K562 (cell line): Measurements from ENCODE around the gene PGK2. TPM values are rescaled to one million over a fixed set of nuclear protein-coding genes. Genes with fewer than 3 reads are reported as not detected.

Experiments used
- ATF7 ChIP-seq: fragments of 450-650 bp; IDR thresholded peaks from 2 replicates; pipeline ENCODE4 v1.7.1; 2014; ENCODE audit warnings: mild to moderate bottlenecking, moderate library complexity
- EHMT2 ChIP-seq: fragments of 450-650 bp; IDR thresholded peaks from 2 replicates; pipeline ENCODE4 v1.6.1; 2018; ENCODE audit warnings: antibody characterized with exemption
- MYC ChIP-seq, 2 experiments: fragments of 250-450 bp in 1 of 2; sonication (Bioruptor Pico) in 1 of 2; IDR thresholded peaks; 2 replicates each; pipeline versions ENCODE4 v1.5.1 to v1.6.1; 2012 to 2021; ENCODE audit warnings: low read depth in 2 of 2, borderline replicate concordance in 1 of 2, improper control_type of control experiment in 1 of 2, low read length in 1 of 2, mild to moderate bottlenecking in 1 of 2, moderate library complexity in 1 of 2
- NFRKB ChIP-seq: fragments of 450-650 bp; IDR thresholded peaks from 2 replicates; pipeline ENCODE4 v1.6.1; 2016; ENCODE audit warnings: low read depth
- NRF1 ChIP-seq, 2 experiments: fragments of 450-650 bp; IDR thresholded peaks in 1 of 2; conservative IDR thresholded peaks in 1 of 2; 2 replicates each; pipeline ENCODE4 v1.6.1; 2014; ENCODE audit warnings: mild to moderate bottlenecking in 2 of 2
- PURB ChIP-seq: sonication (generic); formaldehyde crosslinking; IDR thresholded peaks from 2 replicates; pipeline ENCODE4 v1.9.0; 2021; ENCODE audit warnings: low read depth, mild to moderate bottlenecking, missing genetic modification reagents
- RNF2 ChIP-seq: sonication (generic); IDR thresholded peaks from 2 replicates; pipeline ENCODE4 v1.6.1; 2016
- polyA plus RNA-seq, 8 experiments: library from polyadenylated mRNA; depleted of rRNA in 4 of 8; stranded (reverse) in 5 of 8; unstranded in 3 of 8; fragments of >200 nt; fragmentation: Nextera tagmentation in 2 of 8; fragmentation: Illumina TruSeq in 1 of 8; extraction: Ambion mirVana in 2 of 8; extraction: Trizol in 1 of 8; gene quantifications; 2 replicates each; pipeline versions ENCODE4 v1.2.1 to v1.2.3, GENCODE V29; 2011 to 2014; ENCODE audit warnings: inconsistent platforms in 1 of 8, missing spikeins in 1 of 8
- total RNA-seq, 7 experiments: library from RNA; depleted of rRNA in 6 of 7; stranded (reverse); fragments of >200 nt in 6 of 7; fragmentation: Illumina TruSeq in 2 of 7; extraction: Trizol in 2 of 7; gene quantifications; 2 replicates each; pipeline versions ENCODE4 v1.2.1 to v1.2.3, GENCODE V29; 2011 to 2021; ENCODE audit warnings: low replicate concordance in 1 of 7
- TF ChIP-seq, protein P1 (sequence below), 2 experiments: fragments of 450-650 bp; formaldehyde crosslinking in 1 of 2; IDR thresholded peaks; 2 replicates each; pipeline versions ENCODE4 v1.4.0 to v1.6.1; 2014 to 2020; ENCODE audit warnings: mild to moderate bottlenecking in 2 of 2, borderline replicate concordance in 1 of 2, low read depth in 1 of 2
- TF ChIP-seq, protein P2 (sequence below), 2 experiments: fragments of 450-650 bp in 1 of 2; sonication (generic) in 1 of 2; formaldehyde crosslinking in 1 of 2; IDR thresholded peaks; 2 replicates each; pipeline versions ENCODE4 v1.7.1 to v1.9.0; 2016 to 2022; ENCODE audit warnings: inconsistent platforms in 1 of 2, mild to moderate bottlenecking in 1 of 2, missing genetic modification reagents in 1 of 2

The PGK2 gene
- total and polyA plus RNA-seq, 9 of the 15 experiments (the other 6 are each of a cell fraction or from before 2014, with no cell fraction given), result not detected

DNA sequence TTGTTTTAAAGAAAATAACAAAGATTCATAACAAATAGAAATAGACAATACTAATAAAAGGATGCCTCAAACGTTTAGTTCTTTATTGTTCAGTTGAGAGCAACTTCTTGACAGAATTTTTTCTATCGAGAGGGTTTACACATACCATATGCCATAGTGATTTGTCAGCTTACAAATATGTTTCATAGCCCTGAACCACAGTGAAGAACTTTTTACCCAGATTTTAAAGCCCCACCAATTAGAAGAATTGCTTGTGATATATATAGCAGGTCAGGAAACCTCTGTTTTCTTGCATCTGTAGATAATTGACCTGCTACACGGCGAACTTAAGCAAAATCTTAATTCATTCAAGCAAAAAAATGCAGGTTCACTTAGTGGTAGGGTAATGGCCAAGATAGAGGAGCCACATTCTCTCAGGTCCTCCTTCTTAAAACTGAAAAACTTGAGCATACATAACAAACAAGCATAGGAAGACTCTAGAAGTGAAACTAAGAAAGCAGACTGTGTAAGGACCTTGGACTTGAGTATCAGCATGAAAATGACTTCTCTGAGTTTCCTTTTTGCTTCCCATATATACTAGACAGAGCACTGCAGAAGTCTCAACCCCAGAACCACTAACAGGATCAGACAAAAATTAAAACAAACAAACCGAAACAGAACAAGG, 39.8 kb upstream of the PGK2 start (continued):
- TF ChIP-seq, protein P1, sequence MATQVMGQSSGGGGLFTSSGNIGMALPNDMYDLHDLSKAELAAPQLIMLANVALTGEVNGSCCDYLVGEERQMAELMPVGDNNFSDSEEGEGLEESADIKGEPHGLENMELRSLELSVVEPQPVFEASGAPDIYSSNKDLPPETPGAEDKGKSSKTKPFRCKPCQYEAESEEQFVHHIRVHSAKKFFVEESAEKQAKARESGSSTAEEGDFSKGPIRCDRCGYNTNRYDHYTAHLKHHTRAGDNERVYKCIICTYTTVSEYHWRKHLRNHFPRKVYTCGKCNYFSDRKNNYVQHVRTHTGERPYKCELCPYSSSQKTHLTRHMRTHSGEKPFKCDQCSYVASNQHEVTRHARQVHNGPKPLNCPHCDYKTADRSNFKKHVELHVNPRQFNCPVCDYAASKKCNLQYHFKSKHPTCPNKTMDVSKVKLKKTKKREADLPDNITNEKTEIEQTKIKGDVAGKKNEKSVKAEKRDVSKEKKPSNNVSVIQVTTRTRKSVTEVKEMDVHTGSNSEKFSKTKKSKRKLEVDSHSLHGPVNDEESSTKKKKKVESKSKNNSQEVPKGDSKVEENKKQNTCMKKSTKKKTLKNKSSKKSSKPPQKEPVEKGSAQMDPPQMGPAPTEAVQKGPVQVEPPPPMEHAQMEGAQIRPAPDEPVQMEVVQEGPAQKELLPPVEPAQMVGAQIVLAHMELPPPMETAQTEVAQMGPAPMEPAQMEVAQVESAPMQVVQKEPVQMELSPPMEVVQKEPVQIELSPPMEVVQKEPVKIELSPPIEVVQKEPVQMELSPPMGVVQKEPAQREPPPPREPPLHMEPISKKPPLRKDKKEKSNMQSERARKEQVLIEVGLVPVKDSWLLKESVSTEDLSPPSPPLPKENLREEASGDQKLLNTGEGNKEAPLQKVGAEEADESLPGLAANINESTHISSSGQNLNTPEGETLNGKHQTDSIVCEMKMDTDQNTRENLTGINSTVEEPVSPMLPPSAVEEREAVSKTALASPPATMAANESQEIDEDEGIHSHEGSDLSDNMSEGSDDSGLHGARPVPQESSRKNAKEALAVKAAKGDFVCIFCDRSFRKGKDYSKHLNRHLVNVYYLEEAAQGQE (IDR thresholded peaks at IDR 0.05; ENCODE audit: borderline replicate concordance), result no peak
- TF ChIP-seq, protein P1 (CRISPR knock-in tag; IDR thresholded peaks at IDR 0.05; ENCODE audit: low read depth), result no peak
- TF ChIP-seq PURB (no peak), EHMT2 (0 out of 2 replicates have a peak, but pooled peaks have one; percentile 37), RNF2 (no peak), NRF1 (conservative IDR thresholded peaks at IDR 0.05 in 1 of 2, IDR thresholded peaks at IDR 0.05 in 1 of 2) (0 out of 4 replicates have a peak, but pooled peaks of 1 of the 2 experiments have one; percentile 5), ATF7 (0 out of 2 replicates have a peak, but pooled peaks have one; percentile 15), NFRKB (peak; percentile 62; the same call in 1 of the 2 replicates), MYC (IDR thresholded peaks at IDR 0.05; ENCODE audit: low read depth, low read length) (peak; percentile 16; the same call in 1 of the 2 replicates), MYC (CRISPR knock-in tag; IDR thresholded peaks at IDR 0.05; ENCODE audit: borderline replicate concordance, low read depth) (no peak)
- TF ChIP-seq, protein P2, sequence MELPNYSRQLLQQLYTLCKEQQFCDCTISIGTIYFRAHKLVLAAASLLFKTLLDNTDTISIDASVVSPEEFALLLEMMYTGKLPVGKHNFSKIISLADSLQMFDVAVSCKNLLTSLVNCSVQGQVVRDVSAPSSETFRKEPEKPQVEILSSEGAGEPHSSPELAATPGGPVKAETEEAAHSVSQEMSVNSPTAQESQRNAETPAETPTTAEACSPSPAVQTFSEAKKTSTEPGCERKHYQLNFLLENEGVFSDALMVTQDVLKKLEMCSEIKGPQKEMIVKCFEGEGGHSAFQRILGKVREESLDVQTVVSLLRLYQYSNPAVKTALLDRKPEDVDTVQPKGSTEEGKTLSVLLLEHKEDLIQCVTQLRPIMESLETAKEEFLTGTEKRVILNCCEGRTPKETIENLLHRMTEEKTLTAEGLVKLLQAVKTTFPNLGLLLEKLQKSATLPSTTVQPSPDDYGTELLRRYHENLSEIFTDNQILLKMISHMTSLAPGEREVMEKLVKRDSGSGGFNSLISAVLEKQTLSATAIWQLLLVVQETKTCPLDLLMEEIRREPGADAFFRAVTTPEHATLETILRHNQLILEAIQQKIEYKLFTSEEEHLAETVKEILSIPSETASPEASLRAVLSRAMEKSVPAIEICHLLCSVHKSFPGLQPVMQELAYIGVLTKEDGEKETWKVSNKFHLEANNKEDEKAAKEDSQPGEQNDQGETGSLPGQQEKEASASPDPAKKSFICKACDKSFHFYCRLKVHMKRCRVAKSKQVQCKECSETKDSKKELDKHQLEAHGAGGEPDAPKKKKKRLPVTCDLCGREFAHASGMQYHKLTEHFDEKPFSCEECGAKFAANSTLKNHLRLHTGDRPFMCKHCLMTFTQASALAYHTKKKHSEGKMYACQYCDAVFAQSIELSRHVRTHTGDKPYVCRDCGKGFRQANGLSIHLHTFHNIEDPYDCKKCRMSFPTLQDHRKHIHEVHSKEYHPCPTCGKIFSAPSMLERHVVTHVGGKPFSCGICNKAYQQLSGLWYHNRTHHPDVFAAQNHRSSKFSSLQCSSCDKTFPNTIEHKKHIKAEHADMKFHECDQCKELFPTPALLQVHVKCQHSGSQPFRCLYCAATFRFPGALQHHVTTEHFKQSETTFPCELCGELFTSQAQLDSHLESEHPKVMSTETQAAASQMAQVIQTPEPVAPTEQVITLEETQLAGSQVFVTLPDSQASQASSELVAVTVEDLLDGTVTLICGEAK (IDR thresholded peaks at IDR 0.05), result peak; percentile 31; the same call in 1 of the 2 replicates
- TF ChIP-seq, protein P2 (CRISPR knock-in tag; IDR thresholded peaks at IDR 0.05), result no peak
